K562 (cell line): ENCODE data around the gene LRRC25. TPM values are rescaled to one million over a fixed set of nuclear protein-coding genes. Genes with fewer than 3 reads are reported as not detected.
A peak's percentile ranks its signal among the peaks of the same experiment; 100 is the strongest.

ENCODE experiments used
- CTBP1 ChIP-seq: fragments of 450-650 bp; IDR thresholded peaks from 2 replicates; pipeline ENCODE4 v1.6.1; 2016; ENCODE audit warnings: borderline replicate concordance
- DNMT1 ChIP-seq: fragments of 450-650 bp; IDR thresholded peaks from 2 replicates; pipeline ENCODE4 v1.6.1; 2016; ENCODE audit warnings: antibody characterized with exemption, mild to moderate bottlenecking
- EP300 ChIP-seq: IDR thresholded peaks from 2 replicates; pipeline ENCODE4 v1.6.1; 2012; ENCODE audit warnings: low read length, improper control_type of control experiment
- FOXJ3 ChIP-seq: sonication (generic); formaldehyde crosslinking; IDR thresholded peaks from 2 replicates; pipeline ENCODE4 v1.4.0; 2020; ENCODE audit warnings: mild to moderate bottlenecking, missing genetic modification reagents
- FOXM1 ChIP-seq, 2 experiments: fragments of 450-650 bp in 1 of 2; sonication (generic) in 1 of 2; formaldehyde crosslinking in 1 of 2; IDR thresholded peaks; 2 replicates each; pipeline versions ENCODE4 v1.6.1 to v1.9.0; 2017 to 2022; ENCODE audit warnings: low read depth in 2 of 2, mild to moderate bottlenecking in 2 of 2, missing genetic modification reagents in 1 of 2, moderate library complexity in 1 of 2
- GTF3C2 ChIP-seq: IDR thresholded peaks from 3 replicates; pipeline ENCODE4 v1.6.1; 2011; ENCODE audit warnings: borderline replicate concordance, mild to moderate bottlenecking, moderate library complexity; ENCODE audit not compliant: insufficient read length; ENCODE audit errors: extremely low read depth
- HEY1 ChIP-seq: fragments of 250-450 bp; sonication (Bioruptor Pico); IDR thresholded peaks from 2 replicates; pipeline ENCODE4 v1.5.0; 2020; ENCODE audit warnings: mild to moderate bottlenecking, moderate library complexity, borderline replicate concordance
- HNRNPL ChIP-seq: fragments of 200-400 bp; formaldehyde crosslinking; IDR thresholded peaks from 2 replicates; pipeline ENCODE4 v1.6.1; 2017; ENCODE audit warnings: low read depth, mild to moderate bottlenecking, low read length
- RNF2 ChIP-seq: sonication (generic); IDR thresholded peaks from 2 replicates; pipeline ENCODE4 v1.6.1; 2016
- RNF219 ChIP-seq: fragments of 250-450 bp; sonication (Bioruptor Pico); IDR thresholded peaks from 2 replicates; pipeline ENCODE4 v1.5.0; 2022; ENCODE audit warnings: mild to moderate bottlenecking
- SREBF1 ChIP-seq: fragments of 150-350 bp; IDR thresholded peaks from 2 replicates; pipeline ENCODE4 v1.6.1; 2014; ENCODE audit warnings: antibody characterized with exemption, low read depth, low read length, borderline replicate concordance
- TBP ChIP-seq: optimal IDR thresholded peaks from 2 replicates; pipeline ENCODE3; 2011; ENCODE audit warnings: low read depth, low read length, improper control_type of control experiment
- TFAP4 ChIP-seq: sonication (generic); formaldehyde crosslinking; IDR thresholded peaks from 2 replicates; pipeline ENCODE4 v1.8.0; 2022; ENCODE audit warnings: missing genetic modification reagents, mild to moderate bottlenecking, moderate library complexity, borderline replicate concordance
- ZBTB1 ChIP-seq: sonication (generic); formaldehyde crosslinking; IDR thresholded peaks from 2 replicates; pipeline ENCODE4 v1.8.1; 2023; ENCODE audit warnings: missing genetic modification reagents, low read depth, mild to moderate bottlenecking, borderline replicate concordance
- ZFP91 ChIP-seq: sonication (generic); formaldehyde crosslinking; IDR thresholded peaks from 2 replicates; pipeline ENCODE4 v1.8.0; 2022; ENCODE audit warnings: mild to moderate bottlenecking, missing genetic modification reagents
- ZNF280A ChIP-seq: fragments of 450-650 bp; IDR thresholded peaks from 2 replicates; pipeline ENCODE4 v1.6.1; 2018; ENCODE audit warnings: mild to moderate bottlenecking, low read depth; ENCODE audit not compliant: partially characterized antibody
- ZNF408 ChIP-seq: fragments of 250-450 bp; sonication (Bioruptor Pico); IDR thresholded peaks from 2 replicates; pipeline ENCODE4 v1.4.0; 2020; ENCODE audit warnings: low read depth, mild to moderate bottlenecking, moderate library complexity
- ZNF75A ChIP-seq: fragments of 450-650 bp; formaldehyde crosslinking; IDR thresholded peaks from 2 replicates; pipeline ENCODE4 v1.4.0; 2020; ENCODE audit warnings: mild to moderate bottlenecking
- polyA plus RNA-seq, 8 experiments: library from polyadenylated mRNA; depleted of rRNA in 4 of 8; stranded (reverse) in 5 of 8; unstranded in 3 of 8; fragments of >200 nt; fragmentation: Nextera tagmentation in 2 of 8; fragmentation: Illumina TruSeq in 1 of 8; extraction: Ambion mirVana in 2 of 8; extraction: Trizol in 1 of 8; gene quantifications; 2 replicates each; pipeline versions ENCODE4 v1.2.1 to v1.2.3, GENCODE V29; 2011 to 2014; ENCODE audit warnings: inconsistent platforms in 1 of 8, missing spikeins in 1 of 8
- total RNA-seq, 7 experiments: library from RNA; depleted of rRNA in 6 of 7; stranded (reverse); fragments of >200 nt in 6 of 7; fragmentation: Illumina TruSeq in 2 of 7; extraction: Trizol in 2 of 7; gene quantifications; 2 replicates each; pipeline versions ENCODE4 v1.2.1 to v1.2.3, GENCODE V29; 2011 to 2021; ENCODE audit warnings: low replicate concordance in 1 of 7

The LRRC25 gene
- total and polyA plus RNA-seq, 9 of the 15 experiments (the other 6 are each of a cell fraction or from before 2014, with no cell fraction given): 0.07 to 0.36 (median 0.10) TPM; not detected in 3

- no peak for TF ChIP-seq FOXJ3 (CRISPR knock-in tag)
- no peak for TF ChIP-seq RNF219 (CRISPR knock-in tag)
- no peak for TF ChIP-seq SREBF1
- no peak for TF ChIP-seq ZBTB1 (CRISPR knock-in tag)
- TF ChIP-seq ZNF280A: no peak
- TF ChIP-seq ZNF75A (CRISPR knock-in tag): no peak
- TF ChIP-seq ZNF408 (CRISPR knock-in tag): no peak
- TF ChIP-seq TFAP4 (CRISPR knock-in tag): peak; percentile 69
- TF ChIP-seq CTBP1: peak; percentile 45; the same call in 1 of the 2 replicates
- 0 out of 2 replicates have a peak, but pooled peaks have one; percentile 37 for TF ChIP-seq ZFP91 (CRISPR knock-in tag)
- TF ChIP-seq DNMT1: no peak
- TF ChIP-seq GTF3C2: no peak
- no peak for TF ChIP-seq FOXM1 (IDR thresholded peaks at IDR 0.05; ENCODE audit: low read depth)
- no peak for TF ChIP-seq FOXM1 (CRISPR knock-in tag; IDR thresholded peaks at IDR 0.05; ENCODE audit: low read depth)
- peak; percentile 81 for TF ChIP-seq HNRNPL
- TF ChIP-seq EP300: no peak
- TF ChIP-seq HEY1 (CRISPR knock-in tag): no peak
- peak; percentile 81 for TF ChIP-seq RNF2
- TF ChIP-seq TBP: no peak
These were observed 35.7 kb upstream of the LRRC25 start (continued) for GRCh38 chr19:18433015-18433691.
